HUES64 (cell line): ENCODE measurements around the gene CGNL1.

Experiments used
- H3K27ac ChIP-seq: 2 replicates; pipeline ENCODE4 v1.7.0; 2013; ENCODE audit warnings: low read depth, low read length, inconsistent platforms
- H3K27me3 ChIP-seq: 2 replicates; pipeline ENCODE4 v1.6.1; 2013; ENCODE audit warnings: mild to moderate bottlenecking, low read length; ENCODE audit not compliant: insufficient read depth
- H3K36me3 ChIP-seq: 2 replicates; pipeline ENCODE4 v1.6.1; 2013; ENCODE audit warnings: mild to moderate bottlenecking, low read length; ENCODE audit not compliant: insufficient read depth
- H3K4me1 ChIP-seq: 2 replicates; pipeline ENCODE4 v1.6.1; 2013; ENCODE audit warnings: mild to moderate bottlenecking, low read length, moderate library complexity; ENCODE audit not compliant: insufficient read depth
- H3K4me3 ChIP-seq: 2 replicates; pipeline ENCODE4 v1.5.1; 2013; ENCODE audit warnings: mild to moderate bottlenecking, low read length, moderate library complexity
- H3K9ac ChIP-seq: 2 replicates; pipeline ENCODE4 v1.6.1; 2013; ENCODE audit warnings: mild to moderate bottlenecking, low read depth, low read length
- H3K9me3 ChIP-seq: 2 replicates; pipeline ENCODE4 v1.6.1; 2013; ENCODE audit warnings: low read depth, low read length; ENCODE audit not compliant: insufficient read depth
- WGBS: fragments of 150-250, 120-280 bp; methylation state at CpG from one replicate; pipeline ENCODE4 v1.1.7; 2013; ENCODE audit warnings: missing lambda C conversion rate; 5-methylcytosine and 5-hydroxymethylcytosine counted together

CGNL1 gene

DNA sequence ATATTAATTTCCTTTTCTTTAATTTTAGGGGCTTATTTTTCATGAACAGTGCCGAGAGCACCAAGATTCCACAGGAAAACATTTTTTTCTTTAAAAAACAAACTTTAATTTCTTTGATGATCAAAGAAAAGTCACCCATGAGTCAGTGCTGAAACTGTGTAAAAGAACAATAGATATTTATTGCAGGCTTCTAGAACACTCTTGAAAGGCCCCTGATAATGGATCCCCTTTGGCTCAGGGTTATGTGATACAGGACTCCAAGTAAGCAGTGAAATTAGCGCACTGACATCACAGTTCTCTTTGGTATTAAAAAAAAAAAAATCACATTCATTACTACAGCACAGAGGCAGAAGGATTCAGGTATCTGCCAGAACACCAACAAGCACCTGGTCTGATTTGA, 149.3 kb downstream of the CGNL1 start:
- WGBS = 96% methylated on average over 2 of the region's 2 CpGs
- Histone ChIP-seq H3K9me3 (no peaks in the 10 kb centered on the region), H3K36me3 (peaks cover 48% of the 10 kb centered on the region), H3K4me3 (no peak overlapping the region), H3K9ac (no peak overlapping the region), H3K27me3 (no peaks in the 10 kb centered on the region), H3K4me1 (peaks cover 5% of the 10 kb centered on the region; the same call in 1 of the 2 replicates), H3K27ac (no peak overlapping the region)

DNA sequence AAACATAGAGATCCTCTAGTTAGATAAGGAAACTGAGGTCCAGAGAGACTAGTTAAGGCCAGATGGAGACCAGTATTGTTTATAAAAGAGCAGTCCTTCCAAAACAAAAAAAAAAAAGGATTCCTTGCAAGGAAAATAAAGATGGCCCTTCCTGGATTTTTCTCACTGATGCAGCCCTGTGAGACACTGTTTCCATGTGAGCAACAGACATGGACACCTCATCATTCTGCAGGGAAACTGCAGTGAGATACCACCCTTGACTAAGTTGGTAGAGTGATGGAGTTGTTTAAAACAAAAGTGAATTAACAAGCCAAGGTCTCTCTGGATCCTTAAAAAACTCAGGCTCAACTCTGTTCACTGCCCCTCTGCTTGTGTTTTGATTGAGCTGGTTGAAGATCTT, 149.8 kb downstream of the CGNL1 start:
- no peak overlapping the region for H3K9ac ChIP-seq
- no peak overlapping the region for H3K4me3 ChIP-seq
- no peaks in the 10 kb centered on the region for H3K9me3 ChIP-seq
- H3K27ac ChIP-seq = no peak overlapping the region
- H3K36me3 ChIP-seq = peaks cover 52% of the 10 kb centered on the region
- no peaks in the 10 kb centered on the region for H3K27me3 ChIP-seq
- peaks cover 5% of the 10 kb centered on the region; the same call in 1 of the 2 replicates for H3K4me1 ChIP-seq

DNA sequence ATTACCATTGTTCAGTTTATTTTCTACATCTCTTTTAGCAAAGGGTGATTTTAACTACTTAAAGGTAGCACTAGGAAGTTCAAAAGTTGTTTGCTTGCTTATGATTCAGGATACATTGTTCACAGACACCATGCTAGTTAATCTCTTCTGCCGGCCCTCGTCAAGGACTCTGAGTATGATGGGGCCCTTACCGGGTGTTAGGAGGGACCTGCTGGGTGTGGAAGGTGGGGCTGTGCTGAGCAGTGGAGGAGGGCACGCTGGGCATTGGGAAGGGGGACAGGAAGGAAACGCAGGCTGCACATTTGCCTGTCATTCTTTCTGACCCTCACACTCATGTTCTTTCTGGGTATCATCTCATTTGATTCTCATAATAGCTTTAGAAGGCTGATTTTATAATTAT, 150.3 kb downstream of the CGNL1 start:
- Histone ChIP-seq H3K27ac (no peak overlapping the region), H3K4me3 (no peak overlapping the region), H3K9me3 (no peaks in the 10 kb centered on the region), H3K9ac (no peak overlapping the region), H3K27me3 (no peaks in the 10 kb centered on the region), H3K4me1 (peaks cover 5% of the 10 kb centered on the region; the same call in 1 of the 2 replicates), H3K36me3 (peaks cover 58% of the 10 kb centered on the region)
- WGBS = 86% methylated on average over 4 of the region's 5 CpGs

DNA sequence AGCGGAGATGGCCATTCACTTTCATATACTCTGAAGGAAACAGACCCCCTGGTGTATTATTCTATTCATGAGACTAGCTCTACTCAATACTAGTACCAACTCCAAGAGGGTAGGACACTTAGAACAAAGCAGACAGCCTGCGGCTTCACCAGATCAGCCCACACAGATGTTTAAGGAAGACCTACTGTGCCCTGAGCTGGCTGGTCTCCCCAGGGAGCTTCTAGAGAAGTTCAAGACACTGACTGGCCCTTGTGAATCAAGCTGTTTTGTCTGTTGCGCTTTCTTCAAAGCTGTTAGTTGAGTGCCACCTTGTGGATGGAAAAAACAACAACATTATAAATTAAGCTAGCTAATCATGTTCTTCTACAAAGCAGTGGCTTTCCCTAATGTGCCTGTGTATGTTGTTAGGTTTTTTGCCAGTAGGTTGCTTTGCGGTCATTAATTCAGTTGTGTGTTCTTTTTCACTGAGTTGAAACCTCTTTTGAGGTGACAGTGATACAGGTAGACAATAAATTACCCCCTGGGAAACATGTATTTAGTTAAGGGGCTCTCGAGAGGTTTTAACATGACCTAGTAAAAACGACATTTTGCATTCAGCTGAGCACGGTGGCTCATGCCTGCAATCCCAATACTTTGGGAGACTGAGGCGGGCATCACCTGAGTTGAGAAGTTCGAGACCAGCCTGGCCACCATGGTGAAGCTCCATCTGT, 151.2 kb downstream of the CGNL1 start:
- Histone ChIP-seq H3K9me3 (no peaks in the 10 kb centered on the region), H3K27me3 (no peaks in the 10 kb centered on the region), H3K4me3 (no peak overlapping the region), H3K4me1 (peaks cover 5% of the 10 kb centered on the region; the same call in 1 of the 2 replicates), H3K27ac (no peak overlapping the region), H3K9ac (no peak overlapping the region), H3K36me3 (peaks cover 66% of the 10 kb centered on the region)
- WGBS = 63% methylated on average over 9 of the region's 9 CpGs

- H3K9me3 ChIP-seq = no peaks in the 10 kb centered on the region
- no peaks in the 10 kb centered on the region for H3K27me3 ChIP-seq
- WGBS = no CpG with 5 or more reads among the region's 1 CpG
- no peak overlapping the region for H3K4me3 ChIP-seq
- H3K9ac ChIP-seq = no peak overlapping the region
- peaks cover 60% of the 10 kb centered on the region for H3K36me3 ChIP-seq
- H3K4me1 ChIP-seq = peaks cover 13% of the 10 kb centered on the region
- H3K27ac ChIP-seq = no peak overlapping the region
These were observed 152.7 kb downstream of the CGNL1 start for GRCh38 chr15:57528940-57529565.

GRCh38 chr15:57529748-57530147, 153.4 kb downstream of the CGNL1 start:
- H3K9ac ChIP-seq = no peak overlapping the region
- no peaks in the 10 kb centered on the region for H3K9me3 ChIP-seq
- H3K4me1 ChIP-seq = peaks cover 19% of the 10 kb centered on the region
- no peaks in the 10 kb centered on the region for H3K27me3 ChIP-seq
- H3K4me3 ChIP-seq = no peak overlapping the region
- H3K36me3 ChIP-seq = peaks cover 56% of the 10 kb centered on the region
- whole genome bisulfite sequencing = 88% methylated on average over 2 of the region's 2 CpGs
- H3K27ac ChIP-seq = no peak overlapping the region

GRCh38 chr15:57532731-57533447, 156.6 kb downstream of the CGNL1 start:
- Histone ChIP-seq H3K4me3 (no peak overlapping the region), H3K9me3 (no peaks in the 10 kb centered on the region), H3K27ac (no peak overlapping the region), H3K4me1 (peaks cover 13% of the 10 kb centered on the region), H3K9ac (no peak overlapping the region), H3K27me3 (no peaks in the 10 kb centered on the region), H3K36me3 (peaks cover 53% of the 10 kb centered on the region)
- 90% methylated on average over 6 of the region's 6 CpGs for WGBS

DNA sequence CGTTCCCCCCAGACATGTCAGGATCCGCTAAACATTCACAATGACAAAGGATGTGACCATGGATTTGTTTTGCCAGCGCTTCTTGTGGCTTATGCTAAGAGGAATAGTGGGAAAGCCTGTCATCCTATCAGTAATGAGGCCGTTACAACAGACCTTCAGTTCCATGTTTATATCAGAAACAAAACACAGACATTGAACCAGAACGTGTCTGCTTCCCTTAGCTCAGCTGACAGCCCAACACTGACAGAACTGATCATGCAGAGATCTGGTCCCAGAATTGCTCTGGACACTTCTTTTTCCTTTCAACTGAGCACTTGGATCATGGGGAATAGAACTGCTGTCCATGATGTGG, 157.1 kb downstream of the CGNL1 start:
- H3K27me3 ChIP-seq = no peaks in the 10 kb centered on the region

GRCh38 chr15:57534281-57534680, 158.0 kb downstream of the CGNL1 start:
- H3K4me1 ChIP-seq = peaks cover 13% of the 10 kb centered on the region
- H3K36me3 ChIP-seq = peaks cover 45% of the 10 kb centered on the region

More for the DNA sequence above, 157.1 kb downstream of the CGNL1 start:
- Histone ChIP-seq H3K36me3 (peaks cover 52% of the 10 kb centered on the region), H3K4me3 (no peak overlapping the region), H3K4me1 (peaks cover 13% of the 10 kb centered on the region), H3K9ac (no peak overlapping the region), H3K9me3 (no peaks in the 10 kb centered on the region), H3K27ac (no peak overlapping the region)
- WGBS = 89% methylated on average over 5 of the region's 5 CpGs

GRCh38 chr15:57537072-57537471, 160.8 kb downstream of the CGNL1 start:
- Histone ChIP-seq H3K4me3 (no peak overlapping the region), H3K9me3 (no peaks in the 10 kb centered on the region), H3K27me3 (no peaks in the 10 kb centered on the region), H3K9ac (no peak overlapping the region), H3K36me3 (peaks cover 22% of the 10 kb centered on the region), H3K4me1 (peaks cover 13% of the 10 kb centered on the region), H3K27ac (no peak overlapping the region)
- WGBS = 89% methylated on average over 7 of the region's 7 CpGs

More at GRCh38 chr15:57534281-57534680, 158.0 kb downstream of the CGNL1 start:
- no peaks in the 10 kb centered on the region for H3K27me3 ChIP-seq
- H3K4me3 ChIP-seq = no peak overlapping the region
- no peak overlapping the region for H3K9ac ChIP-seq
- no peaks in the 10 kb centered on the region for H3K9me3 ChIP-seq
- no peak overlapping the region for H3K27ac ChIP-seq
- WGBS = 47% methylated on average over 5 of the region's 6 CpGs

- Histone ChIP-seq H3K27ac (no peak overlapping the region), H3K36me3 (peaks cover 16% of the 10 kb centered on the region; the same call in 1 of the 2 replicates), H3K4me1 (peaks cover 13% of the 10 kb centered on the region), H3K4me3 (no peak overlapping the region), H3K27me3 (no peaks in the 10 kb centered on the region), H3K9me3 (no peaks in the 10 kb centered on the region), H3K9ac (no peak overlapping the region)
- 89% methylated on average over 4 of the region's 4 CpGs for WGBS
These were observed 161.4 kb downstream of the CGNL1 start for GRCh38 chr15:57537488-57538264.
